HCT116 (cell line): ENCODE results near the gene HBA2. TPM values are rescaled to one million over a fixed set of nuclear protein-coding genes. Genes with fewer than 3 reads are reported as not detected.

ENCODE experiments used
- ATAC-seq: fragments of 200-7000 bp; cut with Tn5 transposase; 2 replicates; pipeline ENCODE4 v1.9.1; 2020; ENCODE audit warnings: mild to moderate bottlenecking, moderate library complexity
- BruUV-seq: library from RNA; stranded (reverse); fragments of 400-500 nt; replicated peaks from 2 replicates; lab custom pipeline; 2021; lab: Mats Ljungman, UMichigan
- CTCF ChIA-PET: fragments of 300-600 bp; sonication (Branson Sonifier 250); formaldehyde crosslinking; loops from one replicate; lab custom pipeline; 2021; ENCODE audit warnings: antibody characterized with exemption; lab: Charles Lee
- POLR2A ChIA-PET: fragments of 300-600, 350-600 bp; sonication (Branson Sonifier 250); formaldehyde crosslinking; loops from one replicate; lab custom pipeline; 2021; ENCODE audit warnings: antibody characterized with exemption; lab: Charles Lee
- RAD21 ChIA-PET, 2 experiments: fragments of 300-600 bp; sonication (Branson Sonifier 250); formaldehyde crosslinking; loops; one replicate each; lab custom pipeline; 2023; ENCODE audit warnings: low total read pairs in 2 of 2; ENCODE audit not compliant: uncharacterized antibody in 2 of 2, unreplicated experiment in 2 of 2, low non-redundant PET in 1 of 2; lab: Charles Lee
- DNase-seq: peaks from one replicate; pipeline ENCODE4 v3.0.0-alpha.2; 2010; ENCODE audit warnings: low read depth, low spot score
- H2AFZ ChIP-seq: fragments of 200-600 bp; shearing (Covaris generic), sonication (generic); 2 replicates; pipeline ENCODE4 v1.6.1; 2017; ENCODE audit warnings: low read depth, mixed run types, mixed read lengths, antibody characterized with exemption, low read length; ENCODE audit not compliant: poor library complexity, severe bottlenecking
- H3K27ac ChIP-seq: 2 replicates; pipeline ENCODE4 v1.5.1; 2012; ENCODE audit warnings: low read depth, low read length
- H3K27me3 ChIP-seq: fragments of 200-600 bp; sonication (generic); 2 replicates; pipeline ENCODE4 v1.6.1; 2016; ENCODE audit warnings: mixed run types, low read length, mixed read lengths; ENCODE audit not compliant: insufficient read depth
- H3K36me3 ChIP-seq, 2 experiments: fragments of 200-500 bp in 1 of 2; fragments of 200-600 bp in 1 of 2; sonication (Bioruptor generic) in 1 of 2; sonication (generic) in 1 of 2; 2 replicates each; pipeline versions ENCODE4 v1.5.1 to v1.6.1; 2014 to 2016; ENCODE audit warnings: low read length in 2 of 2, inconsistent platforms in 1 of 2, mixed read lengths in 1 of 2, mixed run types in 1 of 2; ENCODE audit not compliant: insufficient read depth in 2 of 2, control insufficient read depth in 1 of 2
- H3K4me1 ChIP-seq, 2 experiments: fragments of 200-600 bp in 1 of 2; sonication (generic) in 1 of 2; 2 replicates each; pipeline versions ENCODE4 v1.5.1 to v1.6.1; 2012 to 2017; ENCODE audit warnings: low read length in 2 of 2, inconsistent platforms in 1 of 2, mild to moderate bottlenecking in 1 of 2, mixed read lengths in 1 of 2, mixed run types in 1 of 2, moderate library complexity in 1 of 2; ENCODE audit not compliant: insufficient read depth in 2 of 2, control insufficient read depth in 1 of 2
- H3K4me2 ChIP-seq: fragments of 200-600 bp; sonication (generic); 2 replicates; pipeline ENCODE4 v1.6.1; 2017; ENCODE audit warnings: mixed run types, low read length, mixed read lengths
- H3K4me3 ChIP-seq, 2 experiments: fragments of 200-600 bp in 1 of 2; sonication (generic) in 1 of 2; replicated peaks in 1 of 2; 2 replicates each; pipeline ENCODE4 v1.5.1; 2011 to 2016; ENCODE audit warnings: low read length in 2 of 2, control low read depth in 1 of 2, low read depth in 1 of 2, mild to moderate bottlenecking in 1 of 2, mixed read lengths in 1 of 2, mixed run types in 1 of 2
- H3K79me2 ChIP-seq: fragments of 200-600 bp; sonication (generic); 2 replicates; pipeline ENCODE4 v1.6.1; 2017; ENCODE audit warnings: mild to moderate bottlenecking, mixed run types, low read length, moderate library complexity, mixed read lengths; ENCODE audit not compliant: insufficient read depth
- H3K9ac ChIP-seq: fragments of 200-600 bp; sonication (generic); 2 replicates; pipeline ENCODE4 v1.6.1; 2016; ENCODE audit warnings: low read length, mixed read lengths
- H3K9me2 ChIP-seq: fragments of 200-600 bp; sonication (generic), shearing (Covaris generic); 2 replicates; pipeline ENCODE4 v1.6.1; 2017; ENCODE audit warnings: mixed run types, mild to moderate bottlenecking, moderate library complexity; ENCODE audit not compliant: insufficient read depth
- H3K9me3 ChIP-seq, 2 experiments: fragments of 200-500 bp in 1 of 2; fragments of 200-600 bp in 1 of 2; sonication (Bioruptor generic) in 1 of 2; sonication (generic) in 1 of 2; 2 replicates each; pipeline ENCODE4 v1.6.1; 2014 to 2017; ENCODE audit warnings: low read length in 2 of 2, mixed read lengths in 2 of 2, inconsistent platforms in 1 of 2, low read depth in 1 of 2, mild to moderate bottlenecking in 1 of 2, mixed run types in 1 of 2, moderate library complexity in 1 of 2; ENCODE audit not compliant: control insufficient read depth in 1 of 2, insufficient read depth in 1 of 2
- H4K20me1 ChIP-seq: fragments of 200-600 bp; sonication (generic), shearing (Covaris generic); 2 replicates; pipeline ENCODE4 v1.6.1; 2017; ENCODE audit warnings: mixed run types, mild to moderate bottlenecking, moderate library complexity; ENCODE audit not compliant: insufficient read depth
- CEBPB ChIP-seq: IDR thresholded peaks from 2 replicates; pipeline ENCODE4 v1.6.1; 2012; ENCODE audit warnings: low read depth
- EGR1 ChIP-seq: IDR thresholded peaks from 2 replicates; pipeline ENCODE4 v1.6.1; 2012; ENCODE audit warnings: low read depth
- ELF1 ChIP-seq: IDR thresholded peaks from 2 replicates; pipeline ENCODE4 v1.6.1; 2012; ENCODE audit warnings: low read depth, borderline replicate concordance
- EZH2 ChIP-seq: fragments of 200-600 bp; sonication (generic); IDR thresholded peaks from 2 replicates; pipeline ENCODE4 v1.6.1; 2017; ENCODE audit warnings: antibody characterized with exemption, mixed run types
- EZH2phosphoT487 ChIP-seq: fragments of 200-600 bp; IDR thresholded peaks from 2 replicates; pipeline ENCODE4 v1.6.1; 2018; ENCODE audit warnings: antibody characterized with exemption, borderline replicate concordance
- FOSL1 ChIP-seq: IDR thresholded peaks from 2 replicates; pipeline ENCODE4 v1.6.1; 2012; ENCODE audit warnings: low read depth
- JUND ChIP-seq: IDR thresholded peaks from 2 replicates; pipeline ENCODE4 v1.6.1; 2012
- MAX ChIP-seq: IDR thresholded peaks from 2 replicates; pipeline ENCODE4 v1.6.1; 2012
- POLR2A ChIP-seq: IDR thresholded peaks from 2 replicates; pipeline ENCODE4 v1.7.0; 2011; ENCODE audit warnings: borderline replicate concordance; ENCODE audit not compliant: insufficient read depth, insufficient read length; ENCODE audit errors: extremely low read depth
- POLR2AphosphoS5 ChIP-seq: IDR thresholded peaks from 2 replicates; pipeline ENCODE4 v1.6.1; 2011; ENCODE audit warnings: mild to moderate bottlenecking, low read depth, low read length, moderate library complexity
- REST ChIP-seq: IDR thresholded peaks from 2 replicates; pipeline ENCODE4 v1.6.1; 2012; ENCODE audit warnings: low read depth
- SIN3A ChIP-seq: IDR thresholded peaks from 2 replicates; pipeline ENCODE4 v1.6.1; 2012; ENCODE audit warnings: low read depth
- SP1 ChIP-seq: IDR thresholded peaks from 2 replicates; pipeline ENCODE4 v1.6.1; 2012; ENCODE audit warnings: low read depth
- TCF7L2 ChIP-seq: IDR thresholded peaks from 2 replicates; pipeline ENCODE4 v1.7.0; 2011; ENCODE audit warnings: borderline replicate concordance, inconsistent platforms; ENCODE audit not compliant: insufficient read depth, insufficient read length; ENCODE audit errors: extremely low read depth
- YY1 ChIP-seq: IDR thresholded peaks from 2 replicates; pipeline ENCODE4 v1.6.1; 2011; ENCODE audit warnings: low read length, low read depth, moderate library complexity, mild to moderate bottlenecking; ENCODE audit not compliant: insufficient replicate concordance; ENCODE audit errors: extremely low read depth
- ZBTB33 ChIP-seq: IDR thresholded peaks from 2 replicates; pipeline ENCODE4 v1.6.1; 2011; ENCODE audit warnings: mild to moderate bottlenecking, low read length, moderate library complexity; ENCODE audit not compliant: insufficient replicate concordance; ENCODE audit errors: extremely low read depth
- ZFX ChIP-seq: fragments of 450-650 bp; IDR thresholded peaks from 2 replicates; pipeline ENCODE4 v1.6.1; 2017
- ZNF274 ChIP-seq: fragments of 200-500 bp; sonication (Bioruptor generic); IDR thresholded peaks from 2 replicates; pipeline ENCODE4 v1.6.1; 2014; ENCODE audit warnings: mild to moderate bottlenecking, low read depth, low read length, inconsistent platforms
- intact Hi-C: fragments of 100-400 bp; cut with micrococcal nuclease; formaldehyde crosslinking; loops from 2 replicates; pipeline ENCODE4 v1.10.0; 2022
- total RNA-seq: library from RNA; stranded (reverse); gene quantifications from one replicate; pipeline ENCODE4 v1.2.1, GENCODE V29; 2021; ENCODE audit not compliant: unreplicated experiment

Gene HBA2
- total RNA-seq, 1 experiment from 2014 or later, result 3.0 TPM

GRCh38 chr16:129075-129474, 43.6 kb upstream of the HBA2 start:
- Histone ChIP-seq H3K36me3 (no peaks in the 10 kb centered on the region), H3K79me2 (peaks cover 42% of the 10 kb centered on the region), H2AFZ (no peak overlapping the region)
- intact Hi-C loops, result no loop called here
- TF ChIP-seq EZH2phosphoT487 (no peak), POLR2A (no peak), SIN3A (no peak), EZH2 (no peak), ZBTB33 (no peak), EGR1 (no peak), FOSL1 (no peak), ELF1 (no peak), YY1 (no peak), SP1 (no peak), TCF7L2 (no peak), JUND (no peak), POLR2AphosphoS5 (no peak), CEBPB (no peak), ZNF274 (no peak), ZFX (no peak), MAX (no peak), REST (no peak)
- TF ChIP-seq, all 23 proteins: peak for 0
- no peak for DNase-seq
- Histone ChIP-seq H3K4me3 (no peak overlapping the region), H3K4me2 (no peak overlapping the region), H3K27me3 (no peaks in the 10 kb centered on the region), H4K20me1 (no peaks in the 10 kb centered on the region), H3K27ac (no peak overlapping the region), H3K4me1 (no peaks in the 10 kb centered on the region), H3K9ac (no peak overlapping the region), H3K9me2 (no peaks in the 10 kb centered on the region), H3K9me3 (no peaks in the 10 kb centered on the region)
- RAD21 ChIA-PET, result no interaction called here
- no TSS peak for BruUV-seq
- POLR2A ChIA-PET, result no interaction called here
- CTCF ChIA-PET, result no interaction called here
- no peak for ATAC-seq
